Articular chondrocyte of knee joint (primary cell): Measurements from ENCODE around the gene KANTR. TPM values are rescaled to one million over a fixed set of nuclear protein-coding genes. Genes with fewer than 3 reads are reported as not detected.

Experiments
- small RNA-seq: library from RNA; depleted of rRNA; stranded (forward); fragments of <200 nt; gene quantifications from one replicate; pipeline ENCODE3, GENCODE V24; 2012
- total RNA-seq: library from RNA; depleted of rRNA; stranded (reverse); fragments of >200 nt; gene quantifications from 2 replicates; pipeline ENCODE4 v1.2.3, GENCODE V29; 2012

Gene KANTR
- 9.3 and 10.7 TPM in 2 replicates for total RNA-seq

GRCh38 chrX:53093748-53094581 lies at the start of gene KANTR:
KANTR (plus strand) TSS chrX:53094142; CDS start chrX:53124273, 30,131 bp downstream.

GRCh38 chrX:53048169-53049126 lies 45.5 kb upstream of the KANTR start, which contains the start of gene GPR173:
GPR173 (plus strand) TSS chrX:53048789; CDS start chrX:53076622, 27,833 bp downstream.

DNA sequence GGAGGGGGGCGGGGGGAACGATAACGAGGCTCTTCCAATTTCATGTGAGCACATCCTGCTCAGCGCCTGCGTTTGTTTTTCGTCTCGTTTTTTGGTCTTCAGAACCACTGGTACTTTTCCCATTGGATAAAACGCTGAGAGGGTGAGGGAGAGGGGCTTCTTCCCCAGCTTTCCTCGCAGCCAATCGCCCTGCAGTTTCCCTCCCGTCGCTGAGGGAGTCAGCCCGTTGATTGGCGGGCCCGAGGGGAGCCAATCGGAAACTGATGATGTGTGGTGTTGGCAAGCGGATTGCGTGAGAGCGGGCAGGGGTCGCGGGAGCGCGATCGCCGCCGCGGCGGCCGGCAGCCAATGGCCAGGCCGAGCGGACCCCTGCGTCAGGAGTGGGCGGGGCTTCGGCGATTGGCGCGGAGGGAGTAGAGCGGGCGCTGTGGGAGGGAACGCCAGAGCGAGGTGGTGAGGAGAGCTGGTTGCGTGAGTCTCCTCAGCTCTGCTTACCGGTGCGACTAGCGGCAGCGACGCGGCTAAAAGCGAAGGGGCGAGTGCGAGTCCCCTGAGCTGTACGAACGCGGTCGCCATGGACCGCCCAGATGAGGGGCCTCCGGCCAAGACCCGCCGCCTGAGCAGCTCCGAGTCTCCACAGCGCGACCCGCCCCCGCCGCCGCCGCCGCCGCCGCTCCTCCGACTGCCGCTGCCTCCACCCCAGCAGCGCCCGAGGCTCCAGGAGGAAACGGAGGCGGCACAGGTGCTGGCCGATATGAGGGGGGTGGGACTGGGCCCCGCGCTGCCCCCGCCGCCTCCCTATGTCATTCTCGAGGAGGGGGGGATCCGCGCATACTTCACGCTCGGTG lies 11.8 kb upstream of the KANTR start, which contains the start of gene TSPYL2:
TSS of gene TSPYL2 (plus strand) at position 443 of the 848 bp plus-strand sequence. CDS start at position 575, 132 bp downstream.

Small RNAs within 50 kb of the gene (small RNA-seq; reads per million reads assigned to genes)
- gene AL139396.1 (not detected), gene AL591212.2 (not detected)

Other genes starting within 250 kb of the KANTR start
- gene XAGE3, start 226.1 kb upstream of the KANTR start, total RNA-seq = not detected in 2 replicates
- gene FAM156B, start 196.8 kb upstream of the KANTR start, total RNA-seq = 9.5 and 10.8 TPM in 2 replicates
- gene FAM156A, start 135.6 kb upstream of the KANTR start, total RNA-seq = 14.8 and 18.3 TPM in 2 replicates
- gene GPR173, start 45.4 kb upstream of the KANTR start, total RNA-seq = 2.2 and 2.8 TPM in 2 replicates
- gene TSPYL2, start 11.8 kb upstream of the KANTR start, total RNA-seq = 15.7 and 24.2 TPM in 2 replicates
- 61.5 and 94.3 TPM in 2 replicates for gene KDM5C, start 131.1 kb downstream of the KANTR start, total RNA-seq
- gene IQSEC2, start 187.4 kb downstream of the KANTR start, total RNA-seq = 13.6 and 14.8 TPM in 2 replicates